GM12873 (cell line): Measurements from ENCODE around the gene PNRC1.

ENCODE experiments used
- CTCF ChIP-seq: IDR thresholded peaks from 2 replicates; pipeline ENCODE4 v1.5.1; 2012; ENCODE audit warnings: low read depth, mild to moderate bottlenecking, moderate library complexity, low read length, control low read depth; ENCODE audit not compliant: insufficient read depth; ENCODE audit errors: missing control alignments

PNRC1 gene

DNA sequence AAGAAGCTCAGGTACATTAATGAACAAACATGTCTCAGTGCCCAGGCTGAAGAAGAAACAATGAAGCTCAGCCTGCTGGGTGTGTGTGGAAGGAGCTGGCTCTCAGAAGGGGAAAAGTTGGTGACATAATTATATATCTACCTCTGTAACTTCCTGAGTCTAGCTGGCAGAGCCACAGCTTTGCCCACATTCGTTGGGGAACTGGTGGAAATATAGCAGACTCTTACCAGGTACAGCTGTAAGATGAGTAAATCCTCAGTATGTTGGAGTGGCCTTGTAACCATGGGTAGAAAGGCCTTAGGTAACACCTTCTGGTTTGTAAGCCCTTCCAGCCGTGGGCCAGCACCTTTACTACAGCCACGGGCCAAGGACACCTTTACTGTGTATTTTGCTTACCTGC is 29.9 kb upstream of the PNRC1 start:
- no peak for TF ChIP-seq CTCF

- no peak for TF ChIP-seq CTCF
Observed at GRCh38 chr6:89051676-89052075, 28.9 kb upstream of the PNRC1 start.

DNA sequence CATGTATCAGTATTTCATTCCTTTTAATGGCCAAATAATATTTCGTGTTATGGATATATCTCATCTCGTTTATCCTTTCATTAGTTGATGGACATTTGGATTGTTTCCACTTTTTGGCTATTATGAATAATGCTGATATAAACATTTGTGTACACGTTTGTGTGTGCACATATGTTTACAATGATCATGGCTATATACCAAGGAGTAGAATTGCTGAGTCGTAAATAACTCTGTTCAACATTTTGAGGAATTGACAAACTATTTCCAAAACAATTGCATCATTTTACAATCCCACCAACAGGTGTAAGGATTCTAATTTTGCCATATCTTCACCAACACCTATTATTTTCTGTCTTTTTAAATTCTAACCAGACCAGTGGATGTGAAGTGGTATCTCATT is 26.3 kb upstream of the PNRC1 start:
- no peak for TF ChIP-seq CTCF

- TF ChIP-seq CTCF = no peak
Observed at GRCh38 chr6:89057759-89058158, 22.8 kb upstream of the PNRC1 start.

- no peak for TF ChIP-seq CTCF
Observed at GRCh38 chr6:89058627-89059026, 21.9 kb upstream of the PNRC1 start.

GRCh38 chr6:89059227-89059626 is 21.3 kb upstream of the PNRC1 start:
- no peak for TF ChIP-seq CTCF

GRCh38 chr6:89063881-89064280 is 16.7 kb upstream of the PNRC1 start:
- TF ChIP-seq CTCF = no peak
